ENCODE measurements around the gene AHCYL1. TPM values are rescaled to one million over a fixed set of nuclear protein-coding genes. Genes with fewer than 3 reads are reported as not detected.

AHCYL1 gene
- total and polyA plus RNA-seq, 2 of the 8 experiments (the other 6 are each of a cell fraction or from before 2014, with no cell fraction given): 64.5 to 95.9 TPM

DNA sequence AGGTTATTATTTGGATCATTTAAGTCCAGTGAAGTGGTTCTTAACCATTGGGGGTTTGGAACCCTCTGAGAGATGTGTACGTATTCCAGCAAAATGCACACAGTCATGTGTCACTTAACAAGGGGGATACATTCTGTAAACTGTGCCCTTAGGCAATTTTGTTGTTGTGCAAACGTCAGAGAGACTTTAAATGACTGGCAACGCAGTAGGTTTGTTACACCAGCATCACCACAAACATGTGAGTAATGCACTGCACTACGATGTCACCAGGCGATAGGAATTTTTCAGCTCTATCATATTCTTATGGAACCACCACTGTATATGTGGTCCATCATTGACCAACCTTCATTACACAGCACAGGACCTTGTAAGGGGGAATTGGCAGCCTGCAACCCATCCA is 11.9 kb downstream of the AHCYL1 start (continued):
- TF ChIP-seq FOSL1 (IDR thresholded peaks at IDR 0.05; ENCODE audit: insufficient read depth, low read depth, low read length) (no peak), ATF2 (IDR thresholded peaks at IDR 0.05; ENCODE audit: low read length) (no peak), ZNF274 (IDR thresholded peaks at IDR 0.05; ENCODE audit: borderline replicate concordance, extremely low read depth, low read length) (no peak), EGR1 (IDR thresholded peaks at IDR 0.05; ENCODE audit: borderline replicate concordance, low read depth, low read length) (no peak), RNF2 (IDR thresholded peaks at IDR 0.05; ENCODE audit: borderline replicate concordance, low read depth, low read length, missing control alignments, poor library complexity, severe bottlenecking) (no peak)

All from H1 (cell line).